Measurements from ENCODE around the gene PDK2.

The PDK2 gene

GRCh38 chr17:50153650-50154575 is 58.8 kb downstream of the PDK2 start:
- no peak for TF ChIP-seq CTCF (IDR thresholded peaks at IDR 0.05; ENCODE audit: low read depth, low read length)
- no peak overlapping the region for H3K4me3 ChIP-seq (ENCODE audit: low read depth, low read length)

GRCh38 chr17:50154604-50155003 is 59.5 kb downstream of the PDK2 start:
- no peak for TF ChIP-seq CTCF (IDR thresholded peaks at IDR 0.05; ENCODE audit: low read depth, low read length)
- H3K4me3 ChIP-seq (ENCODE audit: low read depth, low read length) = no peak overlapping the region

- no peak for TF ChIP-seq CTCF (IDR thresholded peaks at IDR 0.05; ENCODE audit: low read depth, low read length)
- no peak overlapping the region for H3K4me3 ChIP-seq (ENCODE audit: low read depth, low read length)
These were observed 60.1 kb downstream of the PDK2 start for GRCh38 chr17:50155115-50155819.

- H3K4me3 ChIP-seq (ENCODE audit: low read depth, low read length) = no peak overlapping the region
- no peak for TF ChIP-seq CTCF (IDR thresholded peaks at IDR 0.05; ENCODE audit: low read depth, low read length)
These were observed 62.7 kb downstream of the PDK2 start for GRCh38 chr17:50157891-50158290.

GRCh38 chr17:50161023-50161910 is 66.1 kb downstream of the PDK2 start:
- TF ChIP-seq CTCF (IDR thresholded peaks at IDR 0.05; ENCODE audit: low read depth, low read length) = peak; percentile 73
- peak overlapping the region; percentile 68 for H3K4me3 ChIP-seq (ENCODE audit: low read depth, low read length)

Data from WI38 (cell line).